ENCODE data around the gene GPR65. TPM values are rescaled to one million over a fixed set of nuclear protein-coding genes. Genes with fewer than 3 reads are reported as not detected.

GPR65 gene
- total RNA-seq, 1 donor = under 0.01 TPM

GRCh38 chr14:87992718-87993628 is 12.0 kb upstream of the GPR65 start, which contains the start of gene GALC:
Gene GALC (minus strand): TSS chr14:87993182. CDS start chr14:87993164, 18 bp downstream.
- H3K4me3 ChIP-seq (ENCODE audit: low read depth, low read length) = peak within 1 kb of the TSS; percentile 71
- DNase-seq (ENCODE audit: low read depth) = peak; percentile 96
- TF ChIP-seq CTCF (IDR thresholded peaks at IDR 0.05; ENCODE audit: insufficient read depth, low read depth, low read length) = no peak

GRCh38 chr14:87994974-87995373 is 10.0 kb upstream of the GPR65 start:
- no peak overlapping the region for H3K4me3 ChIP-seq (ENCODE audit: low read depth, low read length)
- DNase-seq (ENCODE audit: low read depth) = peak; percentile 34
- TF ChIP-seq CTCF (IDR thresholded peaks at IDR 0.05; ENCODE audit: insufficient read depth, low read depth, low read length) = no peak

GRCh38 chr14:87995500-87996290 is 9.2 kb upstream of the GPR65 start:
- no peak for TF ChIP-seq CTCF (IDR thresholded peaks at IDR 0.05; ENCODE audit: insufficient read depth, low read depth, low read length)
- no peak overlapping the region for H3K4me3 ChIP-seq (ENCODE audit: low read depth, low read length)
- DNase-seq (ENCODE audit: low read depth) = peak; percentile 40

GRCh38 chr14:87996291-87996592 is 8.7 kb upstream of the GPR65 start:
- TF ChIP-seq CTCF (IDR thresholded peaks at IDR 0.05; ENCODE audit: insufficient read depth, low read depth, low read length) = no peak
- peak; percentile 4 for DNase-seq (ENCODE audit: low read depth)
- no peak overlapping the region for H3K4me3 ChIP-seq (ENCODE audit: low read depth, low read length)

GRCh38 chr14:87998482-87998881 is 6.5 kb upstream of the GPR65 start:
- TF ChIP-seq CTCF (IDR thresholded peaks at IDR 0.05; ENCODE audit: insufficient read depth, low read depth, low read length) = no peak
- DNase-seq (ENCODE audit: low read depth) = no peak
- no peak overlapping the region for H3K4me3 ChIP-seq (ENCODE audit: low read depth, low read length)

- DNase-seq (ENCODE audit: low read depth) = no peak
- no peak overlapping the region for H3K4me3 ChIP-seq (ENCODE audit: low read depth, low read length)
- no peak for TF ChIP-seq CTCF (IDR thresholded peaks at IDR 0.05; ENCODE audit: insufficient read depth, low read depth, low read length)
Measured at GRCh38 chr14:87999277-87999676, 5.7 kb upstream of the GPR65 start.
